BE2C (cell line): ENCODE measurements around the gene ZSCAN32.

Experiments
- DNase-seq: peaks from one replicate; pipeline ENCODE4 v3.0.0-alpha.2; 2020
- H3K27me3 ChIP-seq: fragments of 250-450 bp; sonication (Bioruptor Pico); 2 replicates; pipeline ENCODE4 v1.5.1; 2020; ENCODE audit warnings: mild to moderate bottlenecking
- H3K36me3 ChIP-seq: fragments of 250-450 bp; sonication (Bioruptor Pico); 2 replicates; pipeline ENCODE4 v1.5.1; 2020; ENCODE audit warnings: mild to moderate bottlenecking
- H3K4me1 ChIP-seq: fragments of 250-450 bp; sonication (Bioruptor Pico); 2 replicates; pipeline ENCODE4 v1.5.1; 2020
- H3K4me3 ChIP-seq: 2 replicates; pipeline ENCODE4 v1.5.1; 2011; ENCODE audit warnings: low read depth, low read length
- H3K9me3 ChIP-seq: fragments of 250-450 bp; sonication (Bioruptor Pico); 2 replicates; pipeline ENCODE4 v1.5.1; 2020
- CTCF ChIP-seq: IDR thresholded peaks from 2 replicates; pipeline ENCODE4 v1.5.1; 2012; ENCODE audit warnings: mild to moderate bottlenecking, low read depth, low read length

The ZSCAN32 gene

GRCh38 chr16:3364774-3365427 lies 35.9 kb downstream of the ZSCAN32 start:
- Histone ChIP-seq H3K4me1 (no peaks in the 10 kb centered on the region), H3K36me3 (no peaks in the 10 kb centered on the region), H3K27me3 (peaks cover 22% of the 10 kb centered on the region), H3K4me3 (peak overlapping the region; percentile 98), H3K9me3 (no peaks in the 10 kb centered on the region)
- DNase-seq: peak; percentile 98
- TF ChIP-seq CTCF: no peak

GRCh38 chr16:3363793-3364192 lies 37.0 kb downstream of the ZSCAN32 start:
- H3K36me3 ChIP-seq: no peaks in the 10 kb centered on the region
- peak; percentile 37; the same call in 1 of the 2 replicates for TF ChIP-seq CTCF
- H3K4me3 ChIP-seq: no peak overlapping the region
- peaks cover 29% of the 10 kb centered on the region for H3K27me3 ChIP-seq
- H3K4me1 ChIP-seq: no peaks in the 10 kb centered on the region
- no peaks in the 10 kb centered on the region for H3K9me3 ChIP-seq
- no peak for DNase-seq

GRCh38 chr16:3362931-3363330 lies 37.9 kb downstream of the ZSCAN32 start:
- peaks cover 33% of the 10 kb centered on the region for H3K27me3 ChIP-seq
- TF ChIP-seq CTCF: no peak
- H3K4me1 ChIP-seq: no peaks in the 10 kb centered on the region
- DNase-seq: no peak
- no peaks in the 10 kb centered on the region for H3K9me3 ChIP-seq
- H3K36me3 ChIP-seq: no peaks in the 10 kb centered on the region
- H3K4me3 ChIP-seq: no peak overlapping the region

- Histone ChIP-seq H3K36me3 (no peaks in the 10 kb centered on the region), H3K4me3 (no peak overlapping the region), H3K27me3 (peaks cover 46% of the 10 kb centered on the region), H3K4me1 (no peaks in the 10 kb centered on the region), H3K9me3 (no peaks in the 10 kb centered on the region)
- TF ChIP-seq CTCF: no peak
- DNase-seq: no peak
These were observed 41.9 kb downstream of the ZSCAN32 start for GRCh38 chr16:3358871-3359270.

GRCh38 chr16:3356118-3356517 lies 44.7 kb downstream of the ZSCAN32 start:
- Histone ChIP-seq H3K4me3 (no peak overlapping the region), H3K9me3 (no peaks in the 10 kb centered on the region)
- peak; percentile 57 for DNase-seq

More at GRCh38 chr16:3356118-3356517, 44.7 kb downstream of the ZSCAN32 start:
- Histone ChIP-seq H3K4me1 (no peaks in the 10 kb centered on the region), H3K36me3 (no peaks in the 10 kb centered on the region), H3K27me3 (peaks cover 45% of the 10 kb centered on the region)
- peak; percentile 56 for TF ChIP-seq CTCF
